Measurements from ENCODE around the gene ZNF219. TPM values are rescaled to one million over a fixed set of nuclear protein-coding genes. Genes with fewer than 3 reads are reported as not detected.
A peak's percentile ranks its signal among the peaks of the same experiment; 100 is the strongest.

Gene ZNF219
- total RNA-seq, 1 experiment from 2014 or later: 6.0 TPM

DNA sequence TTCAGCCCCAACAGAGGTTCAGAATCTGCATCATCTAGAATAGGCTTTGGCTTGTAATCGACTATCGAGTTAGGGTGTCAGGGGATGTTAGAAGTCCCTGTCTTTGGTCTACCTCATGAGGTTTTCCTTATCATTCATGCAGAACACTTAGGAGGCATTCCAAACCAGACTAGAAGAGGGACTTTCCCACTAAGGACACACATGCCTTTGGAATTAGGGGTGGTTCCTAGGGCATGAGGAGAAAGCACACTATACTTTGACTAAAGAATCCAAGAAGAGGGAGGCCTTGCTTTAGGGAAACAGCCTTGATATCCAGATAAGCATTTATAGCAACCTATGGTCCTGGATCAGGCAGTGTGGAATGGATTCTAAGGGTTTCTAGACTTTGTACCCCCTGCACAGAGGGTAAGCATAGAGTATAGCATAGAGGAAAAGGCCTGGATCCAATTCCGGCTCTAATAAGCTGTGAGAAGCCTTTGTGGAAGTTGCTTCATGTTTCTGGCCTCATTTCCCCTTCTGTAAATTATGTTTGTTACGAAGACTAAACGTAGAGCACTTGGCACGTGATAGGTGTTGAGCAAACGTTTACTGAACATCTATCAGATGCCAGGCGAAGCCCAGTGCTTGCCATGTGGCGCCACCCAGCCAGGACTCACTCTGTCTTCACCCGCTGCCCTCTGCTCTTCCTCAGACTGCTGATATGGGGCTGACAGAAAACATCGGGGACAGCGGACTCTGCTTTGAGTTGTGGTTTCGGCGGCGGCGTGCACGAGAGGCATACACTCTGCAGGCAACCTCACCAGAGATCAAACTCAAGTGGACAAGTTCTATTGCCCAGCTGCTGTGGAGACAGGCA, 13.2 kb downstream of the ZNF219 start:
- Histone ChIP-seq H3F3A (ENCODE audit: low read length, unreplicated experiment) (no peaks in the 10 kb centered on the region), H3K36me3 (ENCODE audit: low read depth, low read length) (no peaks in the 10 kb centered on the region), H3K27me3 (ENCODE audit: low read length) (no peaks in the 10 kb centered on the region), H2AFZ (ENCODE audit: low read length) (no peak overlapping the region), H3K9ac (ENCODE audit: low read length) (no peak overlapping the region), H3K4me2 (ENCODE audit: low read length) (no peak overlapping the region), H3K4me3 (ENCODE audit: low read length) (no peak overlapping the region), H3K9me3 (ENCODE audit: low read length) (no peaks in the 10 kb centered on the region), H3K4me1 (ENCODE audit: insufficient read depth, low read length) (no peaks in the 10 kb centered on the region), H4K20me1 (ENCODE audit: low read length) (no peaks in the 10 kb centered on the region), H3K79me2 (ENCODE audit: low read length) (no peaks in the 10 kb centered on the region), H3K9me2 (replicated peaks; ENCODE audit: low read length) (no peaks in the 10 kb centered on the region), H3K27ac (ENCODE audit: low read length) (no peak overlapping the region)
- CTCF ChIA-PET: interaction anchor here (0.6 kb wide), 1 partner anchor 22 kb away, joined by 3 read pairs; no protein-coding TSS in a partner anchor
- BruUV-seq (replicated peaks): no TSS peak
- POLR2A ChIA-PET (ENCODE audit: unreplicated experiment): no interaction called here
- TF ChIP-seq EZH2 (IDR thresholded peaks at IDR 0.05; ENCODE audit: low read length, unreplicated experiment) (no peak), EZH2phosphoT487 (IDR thresholded peaks at IDR 0.05; ENCODE audit: borderline replicate concordance, low read length) (no peak)
- TF ChIP-seq, protein P1, sequence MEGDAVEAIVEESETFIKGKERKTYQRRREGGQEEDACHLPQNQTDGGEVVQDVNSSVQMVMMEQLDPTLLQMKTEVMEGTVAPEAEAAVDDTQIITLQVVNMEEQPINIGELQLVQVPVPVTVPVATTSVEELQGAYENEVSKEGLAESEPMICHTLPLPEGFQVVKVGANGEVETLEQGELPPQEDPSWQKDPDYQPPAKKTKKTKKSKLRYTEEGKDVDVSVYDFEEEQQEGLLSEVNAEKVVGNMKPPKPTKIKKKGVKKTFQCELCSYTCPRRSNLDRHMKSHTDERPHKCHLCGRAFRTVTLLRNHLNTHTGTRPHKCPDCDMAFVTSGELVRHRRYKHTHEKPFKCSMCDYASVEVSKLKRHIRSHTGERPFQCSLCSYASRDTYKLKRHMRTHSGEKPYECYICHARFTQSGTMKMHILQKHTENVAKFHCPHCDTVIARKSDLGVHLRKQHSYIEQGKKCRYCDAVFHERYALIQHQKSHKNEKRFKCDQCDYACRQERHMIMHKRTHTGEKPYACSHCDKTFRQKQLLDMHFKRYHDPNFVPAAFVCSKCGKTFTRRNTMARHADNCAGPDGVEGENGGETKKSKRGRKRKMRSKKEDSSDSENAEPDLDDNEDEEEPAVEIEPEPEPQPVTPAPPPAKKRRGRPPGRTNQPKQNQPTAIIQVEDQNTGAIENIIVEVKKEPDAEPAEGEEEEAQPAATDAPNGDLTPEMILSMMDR (conservative IDR thresholded peaks at IDR 0.05; ENCODE audit: low read depth, low read length): no peak
- no peak for ATAC-seq
- peak; percentile 20 for DNase-seq
- intact Hi-C loops (cut with micrococcal nuclease): no loop called here

DNA sequence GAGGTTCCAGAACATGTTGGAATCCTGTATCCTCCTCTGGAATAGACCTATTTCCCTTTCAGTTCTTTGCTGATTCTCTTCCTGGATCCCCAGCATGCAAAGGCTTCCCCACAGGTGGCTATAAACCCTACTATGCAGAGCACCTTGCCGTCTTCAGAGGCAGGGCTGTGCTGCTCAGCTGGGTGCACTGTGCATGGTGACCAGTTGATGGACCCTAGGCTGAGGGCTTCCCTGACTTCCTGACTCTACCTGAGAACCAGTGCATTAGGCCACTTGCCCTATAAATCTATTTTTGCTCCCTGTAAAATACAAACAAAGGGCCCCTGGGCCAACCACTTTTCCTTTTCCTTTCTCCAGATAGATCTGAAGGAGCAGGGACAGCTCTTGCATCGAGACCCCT, 14.1 kb downstream of the ZNF219 start:
- no peak for DNase-seq
- H3F3A ChIP-seq (ENCODE audit: low read length, unreplicated experiment): no peaks in the 10 kb centered on the region
- no peaks in the 10 kb centered on the region for H3K9me3 ChIP-seq (ENCODE audit: low read length)
- no peak overlapping the region for H2AFZ ChIP-seq (ENCODE audit: low read length)
- H3K27ac ChIP-seq (ENCODE audit: low read length): no peak overlapping the region
- no peaks in the 10 kb centered on the region for H3K4me1 ChIP-seq (ENCODE audit: insufficient read depth, low read length)
- H3K79me2 ChIP-seq (ENCODE audit: low read length): no peaks in the 10 kb centered on the region
- H4K20me1 ChIP-seq (ENCODE audit: low read length): no peaks in the 10 kb centered on the region
- BruUV-seq (replicated peaks): no TSS peak
- H3K27me3 ChIP-seq (ENCODE audit: low read length): peaks cover 6% of the 10 kb centered on the region; the same call in 1 of the 2 replicates
- H3K9ac ChIP-seq (ENCODE audit: low read length): no peak overlapping the region
- H3K4me2 ChIP-seq (ENCODE audit: low read length): no peak overlapping the region
- TF ChIP-seq EZH2 (IDR thresholded peaks at IDR 0.05; ENCODE audit: low read length, unreplicated experiment): no peak
- TF ChIP-seq EZH2phosphoT487 (IDR thresholded peaks at IDR 0.05; ENCODE audit: borderline replicate concordance, low read length): no peak
- TF ChIP-seq, protein P1 (conservative IDR thresholded peaks at IDR 0.05; ENCODE audit: low read depth, low read length): no peak
- POLR2A ChIA-PET (ENCODE audit: unreplicated experiment): no interaction called here
- intact Hi-C loops (cut with micrococcal nuclease): no loop called here
- H3K4me3 ChIP-seq (ENCODE audit: low read length): no peak overlapping the region
- H3K36me3 ChIP-seq (ENCODE audit: low read depth, low read length): no peaks in the 10 kb centered on the region
- CTCF ChIA-PET: no interaction called here
- H3K9me2 ChIP-seq (replicated peaks; ENCODE audit: low read length): no peaks in the 10 kb centered on the region
- ATAC-seq: no peak
